DND-41 (cell line): ENCODE data around the gene LAMTOR5.

Source experiments
- ATAC-seq: fragments of 200-7000 bp; cut with Tn5 transposase; 3 replicates; pipeline ENCODE4 v1.9.1; 2021; ENCODE audit warnings: low read depth; ENCODE audit not compliant: insufficient read depth
- DNase-seq: peaks from one replicate; pipeline ENCODE4 v3.0.0-alpha.2; 2020
- H2AFZ ChIP-seq: 2 replicates; pipeline ENCODE4 v1.6.0; 2012; ENCODE audit warnings: low read depth, low read length
- H3K27ac ChIP-seq: 2 replicates; pipeline ENCODE4 v1.5.1; 2012; ENCODE audit warnings: low read length, inconsistent platforms
- H3K27me3 ChIP-seq: fragments of 200-600 bp; sonication (generic); 2 replicates; pipeline ENCODE4 v1.6.0; 2012; ENCODE audit warnings: low read length, mild to moderate bottlenecking, inconsistent platforms; ENCODE audit not compliant: insufficient read depth, poor library complexity
- H3K36me3 ChIP-seq: 2 replicates; pipeline ENCODE4 v1.5.1; 2012; ENCODE audit warnings: low read length, inconsistent platforms; ENCODE audit not compliant: insufficient read depth
- H3K4me1 ChIP-seq: 2 replicates; pipeline ENCODE4 v1.5.1; 2012; ENCODE audit warnings: mild to moderate bottlenecking, low read length; ENCODE audit not compliant: insufficient read depth
- H3K4me2 ChIP-seq: 2 replicates; pipeline ENCODE4 v1.6.0; 2012; ENCODE audit warnings: mild to moderate bottlenecking, moderate library complexity, low read length, inconsistent platforms; ENCODE audit not compliant: insufficient read depth
- H3K4me3 ChIP-seq, 2 experiments: fragments of 200-600 bp in 1 of 2; shearing (Covaris generic) in 1 of 2; 2 replicates each; pipeline ENCODE4 v1.5.1; 2012 to 2016; ENCODE audit warnings: inconsistent platforms in 2 of 2, low read length in 2 of 2, mild to moderate bottlenecking in 2 of 2, low read depth in 1 of 2, moderate library complexity in 1 of 2
- H3K79me2 ChIP-seq: 2 replicates; pipeline ENCODE4 v1.6.0; 2012; ENCODE audit warnings: low read length, inconsistent platforms; ENCODE audit not compliant: insufficient read depth
- H3K9ac ChIP-seq: 2 replicates; pipeline ENCODE4 v1.6.0; 2012; ENCODE audit warnings: low read depth, mild to moderate bottlenecking, inconsistent platforms, low read length, moderate library complexity
- H3K9me3 ChIP-seq: 2 replicates; pipeline ENCODE4 v1.5.1; 2012; ENCODE audit warnings: low read length, moderate library complexity, mild to moderate bottlenecking, inconsistent platforms; ENCODE audit not compliant: insufficient read depth, severe bottlenecking
- H4K20me1 ChIP-seq: 2 replicates; pipeline ENCODE4 v1.6.0; 2012; ENCODE audit warnings: low read length; ENCODE audit not compliant: insufficient read depth
- EZH2 ChIP-seq: IDR thresholded peaks from 3 replicates; pipeline ENCODE4 v1.6.1; 2012; ENCODE audit warnings: borderline replicate concordance, low read depth, mild to moderate bottlenecking, moderate library complexity, low read length, inconsistent platforms; ENCODE audit not compliant: severe bottlenecking
- TF ChIP-seq, protein P1 (sequence below): IDR thresholded peaks from 2 replicates; pipeline ENCODE4 v1.5.1; 2012; ENCODE audit warnings: borderline replicate concordance, low read length, moderate library complexity, mild to moderate bottlenecking; ENCODE audit not compliant: poor library complexity, severe bottlenecking; ENCODE audit errors: extremely low read depth

LAMTOR5 gene

DNA sequence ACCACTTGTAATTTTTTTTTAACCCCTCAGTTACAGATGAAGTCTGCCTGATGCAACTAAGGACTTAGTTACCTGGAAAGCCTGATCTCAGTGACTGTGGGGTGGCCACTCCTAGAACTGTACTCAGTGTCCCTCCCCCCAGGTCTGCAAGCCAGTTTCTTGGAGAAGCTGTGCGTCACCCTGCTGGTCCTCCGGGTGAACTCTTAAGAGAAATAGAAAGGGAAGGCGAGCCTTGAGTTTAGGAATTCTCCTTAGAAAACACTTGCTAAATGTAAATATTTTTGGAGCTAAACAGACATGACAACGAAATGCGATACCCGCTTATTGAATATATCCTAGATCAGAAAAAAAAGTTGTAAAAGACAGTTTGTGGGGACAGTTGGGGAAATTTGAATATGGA lies 17.4 kb downstream of the LAMTOR5 start:
- Histone ChIP-seq H3K4me1 (no peaks in the 10 kb centered on the region), H4K20me1 (no peaks in the 10 kb centered on the region), H3K27ac (no peak overlapping the region), H3K79me2 (no peaks in the 10 kb centered on the region), H3K4me2 (no peak overlapping the region), H3K27me3 (no peaks in the 10 kb centered on the region), H2AFZ (no peak overlapping the region), H3K36me3 (peaks cover 3% of the 10 kb centered on the region; the same call in 1 of the 2 replicates), H3K9me3 (no peaks in the 10 kb centered on the region), H3K9ac (no peak overlapping the region), H3K4me3 (no peak overlapping the region)
- ATAC-seq, result no peak
- no peak for DNase-seq
- no peak for TF ChIP-seq EZH2
- TF ChIP-seq, protein P1, sequence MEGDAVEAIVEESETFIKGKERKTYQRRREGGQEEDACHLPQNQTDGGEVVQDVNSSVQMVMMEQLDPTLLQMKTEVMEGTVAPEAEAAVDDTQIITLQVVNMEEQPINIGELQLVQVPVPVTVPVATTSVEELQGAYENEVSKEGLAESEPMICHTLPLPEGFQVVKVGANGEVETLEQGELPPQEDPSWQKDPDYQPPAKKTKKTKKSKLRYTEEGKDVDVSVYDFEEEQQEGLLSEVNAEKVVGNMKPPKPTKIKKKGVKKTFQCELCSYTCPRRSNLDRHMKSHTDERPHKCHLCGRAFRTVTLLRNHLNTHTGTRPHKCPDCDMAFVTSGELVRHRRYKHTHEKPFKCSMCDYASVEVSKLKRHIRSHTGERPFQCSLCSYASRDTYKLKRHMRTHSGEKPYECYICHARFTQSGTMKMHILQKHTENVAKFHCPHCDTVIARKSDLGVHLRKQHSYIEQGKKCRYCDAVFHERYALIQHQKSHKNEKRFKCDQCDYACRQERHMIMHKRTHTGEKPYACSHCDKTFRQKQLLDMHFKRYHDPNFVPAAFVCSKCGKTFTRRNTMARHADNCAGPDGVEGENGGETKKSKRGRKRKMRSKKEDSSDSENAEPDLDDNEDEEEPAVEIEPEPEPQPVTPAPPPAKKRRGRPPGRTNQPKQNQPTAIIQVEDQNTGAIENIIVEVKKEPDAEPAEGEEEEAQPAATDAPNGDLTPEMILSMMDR, result no peak

DNA sequence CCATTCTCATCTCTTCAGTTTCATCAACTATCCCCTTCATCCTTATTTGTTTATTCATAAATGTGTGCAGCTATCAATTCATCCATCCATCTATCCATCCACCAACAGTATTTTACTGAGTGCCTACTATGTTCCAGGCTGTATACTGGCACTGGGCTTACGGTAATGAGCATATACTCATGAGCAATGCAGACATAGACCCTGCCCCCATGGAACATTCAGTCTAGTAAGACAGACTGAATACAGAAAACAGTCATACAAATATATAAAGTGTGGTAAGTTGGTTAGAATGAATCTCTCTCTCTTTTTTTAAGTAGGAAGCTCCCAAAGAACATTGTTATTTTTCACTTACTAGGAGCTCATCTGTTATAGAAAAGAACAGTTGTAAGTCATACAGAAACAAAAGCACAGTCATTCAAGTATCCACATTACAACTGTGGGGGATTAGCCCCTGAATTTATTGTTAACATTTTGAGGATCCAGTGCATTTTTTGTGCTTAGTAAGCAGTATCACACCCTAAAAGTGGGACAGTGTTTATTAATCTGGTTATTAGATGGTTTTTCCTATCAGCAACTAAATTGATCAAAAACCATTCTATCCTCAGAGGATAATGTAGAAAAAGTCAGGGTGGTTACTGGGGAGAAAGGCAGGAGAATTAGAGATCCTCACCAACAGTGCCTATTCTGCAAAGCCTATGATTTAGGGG lies 20.3 kb downstream of the LAMTOR5 start:
- H3K4me1 ChIP-seq, result peaks cover 22% of the 10 kb centered on the region
- TF ChIP-seq, protein P1, result no peak
- no peak for TF ChIP-seq EZH2
- no peaks in the 10 kb centered on the region for H3K79me2 ChIP-seq
- H3K27me3 ChIP-seq, result no peaks in the 10 kb centered on the region
- DNase-seq (no peak), ATAC-seq (no peak)
- no peaks in the 10 kb centered on the region for H4K20me1 ChIP-seq
- H3K9me3 ChIP-seq, result no peaks in the 10 kb centered on the region
- no peak overlapping the region for H3K4me2 ChIP-seq
- H2AFZ ChIP-seq, result no peak overlapping the region
- peaks cover 3% of the 10 kb centered on the region for H3K36me3 ChIP-seq
- no peak overlapping the region for H3K4me3 ChIP-seq
- H3K9ac ChIP-seq, result no peak overlapping the region
- no peak overlapping the region for H3K27ac ChIP-seq

DNA sequence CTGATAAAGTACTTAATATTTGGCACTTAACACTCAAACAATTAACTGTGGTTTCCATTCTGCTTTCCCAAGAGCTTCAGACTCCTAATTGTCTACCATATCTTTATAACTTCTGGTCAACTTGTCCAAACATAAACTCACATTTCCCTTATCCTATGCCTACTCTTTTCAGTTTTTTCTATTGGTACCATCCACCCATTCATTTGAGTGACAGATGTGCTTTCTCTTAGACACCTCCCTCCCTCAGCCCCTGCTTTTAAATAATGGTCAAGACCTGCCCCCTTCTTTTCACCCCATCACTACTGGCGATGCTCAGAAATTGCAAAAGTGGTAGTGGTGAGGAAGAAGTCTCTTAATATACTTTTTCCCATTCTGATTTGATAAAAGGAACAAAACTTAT lies 22.1 kb downstream of the LAMTOR5 start:
- TF ChIP-seq, protein P1, result no peak
- TF ChIP-seq EZH2, result no peak
- H4K20me1 ChIP-seq, result no peaks in the 10 kb centered on the region
- no peak overlapping the region for H3K4me2 ChIP-seq
- H3K27ac ChIP-seq, result no peak overlapping the region
- no peaks in the 10 kb centered on the region for H3K27me3 ChIP-seq
- no peak overlapping the region for H3K4me3 ChIP-seq
- no peaks in the 10 kb centered on the region for H3K9me3 ChIP-seq
- DNase-seq (no peak), ATAC-seq (no peak)
- H3K9ac ChIP-seq, result no peak overlapping the region
- H3K4me1 ChIP-seq, result peaks cover 22% of the 10 kb centered on the region
- no peaks in the 10 kb centered on the region for H3K79me2 ChIP-seq
- peaks cover 3% of the 10 kb centered on the region for H3K36me3 ChIP-seq
- H2AFZ ChIP-seq, result no peak overlapping the region
